Endodermal cell (in vitro differentiated cells): ENCODE results near the gene TRAPPC3. TPM values are rescaled to one million over a fixed set of nuclear protein-coding genes. Genes with fewer than 3 reads are reported as not detected.
A peak's percentile ranks its signal among the peaks of the same experiment; 100 is the strongest.

Experiments used
- DNase-seq: peaks from one replicate; pipeline ENCODE4 v3.0.0-alpha.2; 2017
- H3K27ac ChIP-seq: 2 replicates; pipeline ENCODE4 v1.5.1; 2013; ENCODE audit warnings: mild to moderate bottlenecking, low read depth, low read length, moderate library complexity
- H3K27me3 ChIP-seq: 2 replicates; pipeline ENCODE4 v1.6.1; 2013; ENCODE audit warnings: mild to moderate bottlenecking, low read length, moderate library complexity; ENCODE audit not compliant: insufficient read depth, control insufficient read depth, poor library complexity, severe bottlenecking
- H3K36me3 ChIP-seq: 2 replicates; pipeline ENCODE4 v1.7.0; 2013; ENCODE audit warnings: mild to moderate bottlenecking, low read length, moderate library complexity; ENCODE audit not compliant: control insufficient read depth, insufficient read depth
- H3K4me1 ChIP-seq: one replicate; pipeline ENCODE4 v1.7.0; 2013; ENCODE audit warnings: low read length; ENCODE audit not compliant: control insufficient read depth, insufficient read depth
- H3K4me3 ChIP-seq: 2 replicates; pipeline ENCODE4 v1.5.1; 2013; ENCODE audit warnings: mild to moderate bottlenecking, low read length, moderate library complexity
- H3K9ac ChIP-seq: 2 replicates; pipeline ENCODE4 v1.6.1; 2013; ENCODE audit warnings: mild to moderate bottlenecking, low read length, moderate library complexity; ENCODE audit not compliant: poor library complexity, severe bottlenecking; ENCODE audit errors: extremely low read depth
- H3K9me3 ChIP-seq: 2 replicates; pipeline ENCODE4 v1.6.1; 2013; ENCODE audit warnings: mild to moderate bottlenecking, low read length, moderate library complexity; ENCODE audit not compliant: control insufficient read depth
- H3K27ac Mint-ChIP-seq: 2 replicates; pipeline ENCODE4 v1.8.0; 2020; ENCODE audit warnings: mixed read lengths
- H3K27me3 Mint-ChIP-seq: 2 replicates; pipeline ENCODE4 v1.8.0; 2021; ENCODE audit warnings: mild to moderate bottlenecking, mixed read lengths; ENCODE audit not compliant: insufficient read depth
- H3K36me3 Mint-ChIP-seq: 2 replicates; pipeline ENCODE4 v1.8.0; 2020; ENCODE audit warnings: low read depth, mixed read lengths
- H3K4me1 Mint-ChIP-seq: 2 replicates; pipeline ENCODE4 v1.8.0; 2020; ENCODE audit warnings: mixed read lengths
- H3K4me3 Mint-ChIP-seq: 2 replicates; pipeline ENCODE4 v1.8.0; 2020; ENCODE audit warnings: mild to moderate bottlenecking, moderate library complexity, mixed read lengths
- H3K9me3 Mint-ChIP-seq: 2 replicates; pipeline ENCODE4 v1.8.0; 2020; ENCODE audit warnings: mild to moderate bottlenecking, mixed read lengths
- CTCF ChIP-seq: fragments of 200-600 bp; sonication (generic); conservative IDR thresholded peaks from 2 replicates; pipeline ENCODE4 v1.5.0; 2021; ENCODE audit warnings: antibody characterized with exemption, mild to moderate bottlenecking
- WGBS, 2 experiments: methylation state at CpG; one replicate each; pipeline versions ENCODE4 v1.1.5 to v1.1.7; 2013; ENCODE audit warnings: missing lambda C conversion rate in 2 of 2, mixed read lengths in 1 of 2; ENCODE audit not compliant: insufficient coverage in 1 of 2, insufficient read length in 1 of 2; 5-methylcytosine and 5-hydroxymethylcytosine counted together
- total RNA-seq, 2 donors: library from RNA; stranded (reverse); fragmentation: NEBNext Ultra II Directional in 1 of 2; extraction: Animal tissue kit (Norgen Biotek cat#: 25700) in 1 of 2; gene quantifications; 2 replicates in 1 of 2; 3 replicates in 1 of 2; pipeline ENCODE4 v1.2.1, GENCODE V29; 2021

Gene TRAPPC3
- total RNA-seq, 2 donors from 2014 or later: 61.5 to 79.9 TPM

DNA sequence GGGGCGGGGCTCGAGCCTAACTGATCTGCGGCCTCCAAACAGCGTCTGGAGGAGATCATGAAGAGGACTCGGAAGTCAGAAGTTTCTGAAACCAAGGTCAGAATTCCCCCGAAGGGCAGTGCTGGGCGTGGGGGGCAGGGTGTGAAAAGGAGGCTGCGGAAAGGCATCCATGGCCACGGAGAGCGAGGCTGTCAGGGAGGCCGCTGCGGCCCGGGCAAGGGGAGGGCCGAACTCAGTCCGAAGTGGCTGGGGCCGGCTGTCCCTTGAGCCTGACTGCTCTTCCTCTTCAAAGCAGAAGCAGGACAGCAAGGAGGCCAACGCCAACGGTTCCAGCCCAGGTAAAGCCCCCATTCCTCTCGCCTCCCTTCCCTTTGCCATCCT lies 29.9 kb upstream of the TRAPPC3 start:
- Mint-ChIP-seq H3K27me3 (no peaks in the 10 kb centered on the region), H3K27ac (peak overlapping the region; percentile 70), H3K4me1 (peaks cover 15% of the 10 kb centered on the region), H3K9me3 (no peaks in the 10 kb centered on the region), H3K36me3 (peaks cover 57% of the 10 kb centered on the region), H3K4me3 (peak overlapping the region; percentile 26)
- no peak overlapping the region for H3K9ac ChIP-seq
- peaks cover 6% of the 10 kb centered on the region for H3K4me1 ChIP-seq
- WGBS, 2 experiments: 82 to 85% methylated on average over 8 to 19 of the region's 19 CpGs
- no peak overlapping the region for H3K27ac ChIP-seq
- no peak for TF ChIP-seq CTCF
- no peaks in the 10 kb centered on the region for H3K9me3 ChIP-seq
- DNase-seq: no peak
- H3K36me3 ChIP-seq: peaks cover 62% of the 10 kb centered on the region
- H3K27me3 ChIP-seq: no peaks in the 10 kb centered on the region
- no peak overlapping the region for H3K4me3 ChIP-seq

DNA sequence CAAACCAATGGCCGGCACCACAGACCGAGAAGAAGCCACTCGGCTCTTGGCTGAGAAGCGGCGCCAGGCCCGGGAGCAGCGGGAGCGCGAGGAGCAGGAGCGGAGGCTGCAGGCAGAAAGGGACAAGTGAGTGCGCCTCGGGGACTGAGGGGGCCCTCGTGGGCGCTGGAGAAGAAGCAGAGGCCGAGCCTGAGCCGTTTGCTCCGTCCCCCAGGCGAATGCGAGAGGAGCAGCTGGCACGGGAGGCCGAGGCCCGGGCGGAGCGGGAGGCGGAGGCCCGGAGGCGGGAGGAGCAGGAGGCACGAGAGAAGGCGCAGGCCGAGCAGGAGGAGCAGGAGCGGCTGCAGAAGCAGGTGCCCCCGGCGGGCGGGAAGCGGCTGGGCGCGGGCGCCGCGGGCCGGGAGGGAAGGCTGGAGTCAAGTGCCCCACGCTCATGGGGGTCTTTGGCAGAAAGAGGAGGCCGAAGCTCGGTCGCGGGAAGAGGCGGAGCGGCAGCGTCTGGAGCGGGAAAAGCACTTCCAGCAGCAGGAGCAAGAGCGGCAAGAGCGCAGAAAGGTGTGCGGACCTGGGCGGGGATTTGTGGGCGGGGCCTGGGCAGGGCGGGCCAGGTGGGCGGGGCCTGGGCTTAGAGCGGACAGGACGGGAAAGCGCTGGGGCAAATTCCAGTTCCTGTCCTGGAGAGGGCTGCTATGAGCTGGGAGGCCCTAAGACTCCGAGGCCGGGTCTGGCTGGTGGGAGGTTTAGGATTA lies 29.4 kb upstream of the TRAPPC3 start:
- H3K4me3 ChIP-seq: no peak overlapping the region
- Mint-ChIP-seq H3K4me1 (peaks cover 15% of the 10 kb centered on the region), H3K36me3 (peaks cover 62% of the 10 kb centered on the region), H3K27me3 (no peaks in the 10 kb centered on the region), H3K4me3 (peak overlapping the region; percentile 26), H3K9me3 (no peaks in the 10 kb centered on the region), H3K27ac (peak overlapping the region; percentile 70)
- no peak overlapping the region for H3K9ac ChIP-seq
- peaks cover 67% of the 10 kb centered on the region for H3K36me3 ChIP-seq
- TF ChIP-seq CTCF: peak; percentile 20
- no peaks in the 10 kb centered on the region for H3K9me3 ChIP-seq
- 47 to 60% methylated on average over 33 to 62 of the region's 62 CpGs for WGBS, 2 experiments
- no peak overlapping the region for H3K27ac ChIP-seq
- peaks cover 6% of the 10 kb centered on the region for H3K4me1 ChIP-seq
- no peaks in the 10 kb centered on the region for H3K27me3 ChIP-seq
- DNase-seq: peak; percentile 99

- Histone ChIP-seq H3K9ac (no peak overlapping the region), H3K36me3 (peaks cover 76% of the 10 kb centered on the region), H3K9me3 (no peaks in the 10 kb centered on the region), H3K4me3 (no peak overlapping the region), H3K27ac (no peak overlapping the region), H3K27me3 (no peaks in the 10 kb centered on the region), H3K4me1 (peaks cover 6% of the 10 kb centered on the region)
- peak overlapping the region; percentile 39 for H3K27ac Mint-ChIP-seq
- DNase-seq: peak; percentile 78
- H3K4me1 Mint-ChIP-seq: peaks cover 15% of the 10 kb centered on the region
- H3K4me3 Mint-ChIP-seq: peak overlapping the region; percentile 26
- no peaks in the 10 kb centered on the region for H3K27me3 Mint-ChIP-seq
- no peaks in the 10 kb centered on the region for H3K9me3 Mint-ChIP-seq
- WGBS, 2 experiments: 24 to 69% methylated on average over 5 to 32 of the region's 33 CpGs
- TF ChIP-seq CTCF: no peak
- H3K36me3 Mint-ChIP-seq: peaks cover 68% of the 10 kb centered on the region
Measured at GRCh38 chr1:36177589-36178431, 28.5 kb upstream of the TRAPPC3 start.
